ENCODE data around the gene JAGN1.
A peak's percentile ranks its signal among the peaks of the same experiment; 100 is the strongest.
"Not testable (repeated sequence)": the region's sequence is repeated elsewhere in the genome, so short reads cannot be mapped to it uniquely, and the experiment has no call there.

Gene JAGN1

GRCh38 chr3:9890249-9891071, at the start of gene JAGN1:
TSS of gene JAGN1 (plus strand) at chr3:9890610. CDS start at chr3:9890723, 113 bp downstream.
- DNase-seq (ENCODE audit: low spot score): peak; percentile 93

- DNase-seq (ENCODE audit: low spot score): no peak
Observed at GRCh38 chr3:9841015-9841414, 49.4 kb upstream of the JAGN1 start.

- DNase-seq (ENCODE audit: low spot score): peak; percentile 100
Observed at GRCh38 chr3:9843715-9844438, 46.5 kb upstream of the JAGN1 start, which contains the start of gene RPUSD3. TSS of gene RPUSD3 (minus strand) at chr3:9844008. CDS start at chr3:9843990, 18 bp downstream.

DNA sequence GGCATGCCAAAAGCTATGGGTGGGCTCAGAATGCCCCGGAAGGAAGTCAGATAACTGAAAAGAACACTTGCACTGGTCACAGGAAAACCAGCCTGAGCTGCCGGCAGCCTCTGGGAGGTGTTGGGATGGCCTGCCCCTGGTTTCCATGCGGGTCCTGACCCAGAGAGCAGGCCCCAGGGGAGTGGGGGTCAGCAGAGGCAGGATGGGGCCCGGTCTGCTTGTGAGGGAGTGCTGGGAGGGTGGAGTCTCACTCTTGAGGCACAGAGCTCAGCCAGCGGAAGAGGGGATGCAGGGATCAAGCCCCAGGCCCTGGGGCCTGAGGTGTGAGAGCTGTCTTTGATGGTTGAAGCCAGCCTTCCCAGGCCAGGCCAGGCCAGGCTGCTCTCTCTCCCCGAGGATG, 44.2 kb upstream of the JAGN1 start:
- DNase-seq (ENCODE audit: low spot score): no peak

GRCh38 chr3:9846931-9847488, 43.4 kb upstream of the JAGN1 start:
- no peak for DNase-seq (ENCODE audit: low spot score)

DNA sequence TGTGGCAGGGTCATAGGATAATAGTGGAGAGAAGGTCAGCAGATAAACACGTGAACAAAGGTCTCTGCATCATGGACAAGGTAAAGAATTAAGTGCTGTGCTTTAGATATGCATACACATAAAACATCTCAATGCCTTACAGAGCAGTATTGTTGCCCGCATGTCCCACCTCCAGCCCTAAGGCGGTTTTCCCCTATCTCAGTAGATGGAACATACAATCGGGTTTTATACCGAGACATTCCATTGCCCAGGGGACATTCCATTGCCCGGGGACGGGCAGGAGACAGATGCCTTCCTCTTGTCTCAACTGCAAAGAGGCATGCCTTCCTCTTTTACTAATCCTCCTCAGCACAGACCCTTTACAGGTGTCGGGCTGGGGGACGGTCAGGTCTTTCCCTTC, 42.5 kb upstream of the JAGN1 start:
- not testable (repeated sequence) for DNase-seq (ENCODE audit: low spot score)

DNA sequence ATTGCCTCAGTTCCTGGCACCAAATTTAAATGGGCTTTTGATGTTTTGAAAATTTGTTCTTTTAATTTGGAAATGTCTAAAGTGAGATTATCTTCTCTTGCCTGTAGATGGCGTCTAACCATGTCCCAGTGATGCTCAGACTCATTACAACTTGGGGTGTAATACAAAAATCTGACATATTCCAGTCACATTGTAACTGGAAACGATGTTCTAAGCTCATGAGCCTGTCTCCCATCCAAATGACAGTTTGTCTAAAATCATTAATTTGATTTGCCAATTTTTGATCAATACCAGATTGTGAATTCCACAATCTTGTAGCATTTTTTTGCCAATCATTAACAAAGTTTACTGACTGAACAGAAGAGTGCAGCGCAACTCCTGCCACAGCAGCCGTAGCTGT, 41.5 kb upstream of the JAGN1 start:
- not testable (repeated sequence) for DNase-seq (ENCODE audit: low spot score)

GRCh38 chr3:9851383-9851782, 39.0 kb upstream of the JAGN1 start:
- not testable (repeated sequence) for DNase-seq (ENCODE audit: low spot score)

- not testable (repeated sequence) for DNase-seq (ENCODE audit: low spot score)
Observed at GRCh38 chr3:9851926-9852325, 38.5 kb upstream of the JAGN1 start.

GRCh38 chr3:9852528-9852927, 37.9 kb upstream of the JAGN1 start:
- no peak for DNase-seq (ENCODE audit: low spot score)

DNA sequence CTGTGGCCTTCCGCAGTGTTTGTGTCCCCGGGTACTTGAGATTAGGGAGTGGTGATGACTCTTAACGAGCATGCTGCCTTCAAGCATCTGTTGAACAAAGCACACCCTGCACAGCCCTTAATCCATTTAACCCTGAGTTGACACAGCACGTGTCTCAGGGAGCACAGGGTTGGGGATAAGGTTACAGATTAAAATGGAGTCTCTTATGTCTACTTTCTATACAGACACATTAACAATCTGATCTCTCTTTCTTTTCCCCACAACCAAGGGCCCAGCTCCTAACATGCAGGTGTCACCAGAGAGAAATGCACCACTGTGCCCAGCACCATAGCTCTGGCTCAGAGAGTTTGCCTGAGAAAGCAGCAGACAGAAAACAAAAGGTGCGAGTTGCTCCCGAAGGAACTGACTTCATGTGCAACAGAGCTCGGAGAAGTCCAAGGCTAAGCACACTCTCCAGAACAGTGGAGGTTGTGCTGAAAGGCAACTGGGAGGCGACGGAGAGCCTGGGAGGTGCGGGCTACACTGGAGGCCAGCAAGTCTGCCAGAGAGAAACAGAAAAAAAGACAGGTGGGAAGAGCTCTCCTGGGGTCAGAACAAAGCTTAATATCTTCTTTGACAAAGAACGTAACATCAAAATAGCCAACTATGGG, 36.0 kb upstream of the JAGN1 start:
- not testable (repeated sequence) for DNase-seq (ENCODE audit: low spot score)

DNA sequence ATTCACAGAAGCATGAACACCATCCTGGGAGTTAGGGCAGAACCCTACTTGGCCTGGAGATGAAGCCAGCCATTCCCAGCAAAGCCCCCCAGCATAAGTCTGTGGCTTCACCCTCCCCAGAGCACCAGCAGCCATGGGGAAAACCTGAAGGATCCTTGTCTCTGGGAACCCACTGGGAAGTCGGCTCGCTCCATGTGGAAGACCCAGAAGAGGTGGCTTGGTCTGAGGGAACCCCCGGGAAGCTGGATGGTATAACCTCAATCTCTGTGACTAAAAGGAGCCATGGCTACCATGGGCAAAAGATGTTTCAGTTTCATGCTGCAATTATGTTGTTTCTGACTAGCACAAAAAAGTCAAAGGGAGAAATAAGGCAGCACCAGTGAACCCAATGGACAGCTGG, 34.8 kb upstream of the JAGN1 start:
- DNase-seq (ENCODE audit: low spot score): no peak

- no peak for DNase-seq (ENCODE audit: low spot score)
Observed at GRCh38 chr3:9859530-9860025, 30.8 kb upstream of the JAGN1 start.

GRCh38 chr3:9861201-9861600, 29.2 kb upstream of the JAGN1 start:
- no peak for DNase-seq (ENCODE audit: low spot score)

DNA sequence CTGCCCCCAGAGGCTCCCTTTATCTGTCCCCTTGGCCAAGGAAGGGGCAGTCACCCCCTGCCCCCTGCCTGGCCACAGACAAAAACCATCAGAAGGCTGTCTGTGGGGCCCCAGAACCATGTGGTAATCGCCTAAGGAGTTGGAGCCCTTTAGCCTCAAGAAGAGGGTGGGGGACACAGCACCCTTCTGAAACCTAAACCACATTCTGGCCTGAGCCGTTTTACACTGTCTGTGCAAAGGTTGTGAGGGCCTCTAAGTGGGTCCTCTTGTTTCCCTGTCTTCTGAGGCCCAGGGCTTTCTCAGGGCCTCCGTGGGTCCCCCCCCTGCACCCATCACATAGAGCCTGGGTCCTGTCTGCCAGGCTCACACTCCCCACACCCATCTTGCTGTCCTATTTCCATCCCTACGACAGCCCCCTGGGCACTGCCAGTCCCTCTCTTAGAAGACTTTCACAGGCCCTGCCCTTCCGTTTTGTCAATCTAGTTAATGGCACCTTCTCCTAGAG, 28.7 kb upstream of the JAGN1 start:
- DNase-seq (ENCODE audit: low spot score): no peak

DNA sequence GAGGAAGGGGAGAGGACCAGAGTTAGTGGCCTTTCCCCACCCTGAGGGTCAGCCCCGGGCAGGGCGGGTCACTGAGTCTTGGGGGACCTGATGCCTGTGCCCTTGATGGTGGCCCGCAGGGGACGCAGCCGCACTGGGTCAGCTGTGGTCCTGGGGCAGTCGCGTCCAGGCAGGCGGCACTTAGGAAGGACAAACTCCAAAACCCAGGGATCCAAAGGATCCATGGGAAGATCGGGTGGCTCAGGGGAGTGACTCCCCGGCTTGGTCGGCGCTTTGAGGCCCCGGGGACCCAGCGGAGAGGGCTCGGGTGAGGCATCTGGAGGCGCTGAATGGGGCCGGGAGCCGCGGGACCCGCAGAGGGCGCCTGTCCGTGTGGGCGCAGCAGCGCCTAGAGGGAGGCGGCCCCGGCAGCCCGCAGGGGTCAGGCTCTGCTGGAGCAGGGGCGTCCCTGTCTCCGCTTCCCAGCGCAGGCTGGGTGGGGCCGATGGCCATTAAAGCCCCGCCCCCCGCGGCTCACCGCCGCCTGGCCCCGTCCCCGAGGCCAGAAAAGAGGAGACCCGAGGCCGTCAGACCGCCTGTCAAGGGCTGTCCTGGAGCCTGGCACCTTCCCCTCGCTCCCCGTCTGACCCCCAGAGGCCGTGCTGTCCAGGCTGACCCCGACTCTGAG, 27.9 kb upstream of the JAGN1 start:
- peak; percentile 95 for DNase-seq (ENCODE audit: low spot score)

DNA sequence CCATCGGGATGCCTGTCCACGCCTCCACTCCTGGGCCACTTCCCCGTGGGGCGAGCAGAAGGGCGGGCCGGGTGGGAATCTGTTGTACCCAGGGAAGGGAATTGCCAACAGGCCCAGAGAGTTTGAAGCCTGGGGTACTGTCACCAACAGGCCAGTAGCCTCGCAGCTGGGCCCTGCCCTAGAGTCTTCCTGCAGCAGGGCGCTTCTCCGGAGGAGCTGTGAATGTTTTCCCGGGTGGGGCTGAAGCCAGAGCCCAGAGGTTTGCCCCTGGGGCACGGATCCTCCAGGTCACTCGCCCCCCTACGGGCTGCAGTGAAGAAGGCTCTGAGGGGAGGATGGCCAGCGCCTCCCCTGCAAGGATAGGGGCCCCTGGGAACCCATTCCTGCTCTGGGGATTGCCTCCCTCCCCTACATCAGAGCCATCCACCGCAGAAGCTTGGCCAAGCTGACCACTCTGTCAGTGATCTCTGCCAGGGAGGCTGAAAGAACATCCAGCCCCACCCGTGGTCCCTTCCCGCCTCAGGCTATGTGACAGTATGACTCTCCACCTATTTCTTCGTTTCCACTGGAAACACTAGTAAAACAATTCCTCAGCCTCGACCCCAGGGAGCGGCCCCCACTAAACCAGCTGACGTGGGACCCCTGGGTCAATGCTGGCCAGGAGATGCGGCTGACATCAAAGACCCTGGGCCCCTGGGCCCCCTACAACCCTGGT, 27.2 kb upstream of the JAGN1 start:
- no peak for DNase-seq (ENCODE audit: low spot score)

DNA sequence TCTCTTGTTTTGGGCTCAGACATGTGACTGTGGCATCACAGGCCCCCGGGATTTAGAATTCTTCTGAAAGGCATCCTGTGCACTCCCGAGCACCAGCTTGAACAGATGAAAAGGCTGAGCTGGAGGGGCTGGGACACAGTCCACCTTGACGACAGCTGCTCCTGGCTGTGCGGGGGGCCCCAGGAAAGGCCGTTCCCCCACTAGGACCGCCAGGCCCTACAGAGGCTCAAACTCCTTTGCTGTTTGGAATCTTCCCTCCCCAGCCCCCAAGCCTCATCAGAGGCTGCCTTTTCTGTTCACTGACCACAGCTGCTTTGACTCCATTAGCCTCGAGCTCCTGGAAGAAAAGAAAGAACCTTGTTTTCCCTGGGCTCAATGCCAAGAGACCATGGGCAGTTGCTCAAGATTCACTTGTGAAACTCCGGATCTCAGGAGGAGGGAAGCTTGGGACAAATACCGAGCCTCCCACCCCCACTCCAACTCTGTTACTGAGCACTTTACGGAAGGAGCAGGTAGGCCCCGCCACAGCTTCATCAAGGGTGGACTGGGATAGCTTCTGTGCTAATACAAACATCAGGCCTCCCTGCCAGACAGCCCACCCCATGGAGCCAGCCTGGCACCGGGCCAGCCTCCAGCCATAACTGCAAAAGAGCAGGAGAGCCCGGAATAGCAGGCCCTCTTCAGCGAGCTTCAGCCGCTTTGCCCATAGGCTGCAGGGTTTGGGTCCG, 26.0 kb upstream of the JAGN1 start:
- no peak for DNase-seq (ENCODE audit: low spot score)

DNA sequence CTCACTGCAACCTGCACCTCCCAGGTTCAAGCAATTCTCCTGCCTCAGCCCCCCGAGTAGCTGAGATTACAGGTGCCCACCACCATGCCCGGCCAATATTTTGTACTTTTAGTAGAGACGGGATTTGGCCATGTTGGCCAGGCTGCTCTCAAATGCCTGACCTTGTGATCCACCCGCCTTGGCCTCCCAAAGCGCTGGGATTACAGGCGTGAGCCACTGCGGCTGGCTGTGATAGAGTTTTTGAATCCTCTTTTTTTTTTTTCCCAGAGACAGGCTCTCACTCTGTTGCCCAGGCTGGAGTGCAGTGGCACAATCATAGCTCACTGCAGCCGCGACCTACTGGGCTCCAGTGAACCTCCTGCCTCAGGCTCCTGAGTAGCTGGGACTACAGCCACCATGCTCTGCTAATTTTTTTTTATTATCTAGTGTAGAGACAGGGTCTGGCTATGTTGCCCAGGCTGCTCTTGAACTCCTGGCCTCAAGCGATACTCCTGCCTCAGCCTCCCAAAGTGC, 25.2 kb upstream of the JAGN1 start:
- DNase-seq (ENCODE audit: low spot score): not testable (repeated sequence)

DNA sequence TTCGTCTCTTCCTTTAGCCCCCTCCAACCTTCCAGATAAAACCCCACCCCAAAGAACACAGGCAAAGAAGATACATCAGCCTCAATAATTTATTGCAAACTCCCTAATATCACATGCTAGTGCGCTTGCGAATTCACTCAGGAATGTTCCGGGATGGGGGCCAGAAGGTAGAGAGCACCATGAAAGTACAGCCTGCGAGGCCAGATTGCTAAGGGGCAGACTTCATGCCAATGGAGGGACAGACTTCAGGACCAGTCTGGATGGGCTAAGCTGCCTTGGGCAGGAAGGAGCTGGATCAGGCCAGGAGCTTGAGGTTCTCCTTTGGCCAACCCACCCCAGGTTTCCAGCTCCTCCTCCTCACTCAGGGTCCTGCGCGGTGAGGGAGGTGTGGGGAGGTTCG, 23.8 kb upstream of the JAGN1 start:
- DNase-seq (ENCODE audit: low spot score): no peak

Data from HuH-7.5 (cell line).